Ecto neural progenitor cell (in vitro differentiated cells): ENCODE results near the gene HDDC2.

Experiments
- DNase-seq: peaks from one replicate; pipeline ENCODE4 v3.0.0-alpha.2; 2018; ENCODE audit warnings: low spot score

HDDC2 gene, protein sequence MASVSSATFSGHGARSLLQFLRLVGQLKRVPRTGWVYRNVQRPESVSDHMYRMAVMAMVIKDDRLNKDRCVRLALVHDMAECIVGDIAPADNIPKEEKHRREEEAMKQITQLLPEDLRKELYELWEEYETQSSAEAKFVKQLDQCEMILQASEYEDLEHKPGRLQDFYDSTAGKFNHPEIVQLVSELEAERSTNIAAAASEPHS

DNA sequence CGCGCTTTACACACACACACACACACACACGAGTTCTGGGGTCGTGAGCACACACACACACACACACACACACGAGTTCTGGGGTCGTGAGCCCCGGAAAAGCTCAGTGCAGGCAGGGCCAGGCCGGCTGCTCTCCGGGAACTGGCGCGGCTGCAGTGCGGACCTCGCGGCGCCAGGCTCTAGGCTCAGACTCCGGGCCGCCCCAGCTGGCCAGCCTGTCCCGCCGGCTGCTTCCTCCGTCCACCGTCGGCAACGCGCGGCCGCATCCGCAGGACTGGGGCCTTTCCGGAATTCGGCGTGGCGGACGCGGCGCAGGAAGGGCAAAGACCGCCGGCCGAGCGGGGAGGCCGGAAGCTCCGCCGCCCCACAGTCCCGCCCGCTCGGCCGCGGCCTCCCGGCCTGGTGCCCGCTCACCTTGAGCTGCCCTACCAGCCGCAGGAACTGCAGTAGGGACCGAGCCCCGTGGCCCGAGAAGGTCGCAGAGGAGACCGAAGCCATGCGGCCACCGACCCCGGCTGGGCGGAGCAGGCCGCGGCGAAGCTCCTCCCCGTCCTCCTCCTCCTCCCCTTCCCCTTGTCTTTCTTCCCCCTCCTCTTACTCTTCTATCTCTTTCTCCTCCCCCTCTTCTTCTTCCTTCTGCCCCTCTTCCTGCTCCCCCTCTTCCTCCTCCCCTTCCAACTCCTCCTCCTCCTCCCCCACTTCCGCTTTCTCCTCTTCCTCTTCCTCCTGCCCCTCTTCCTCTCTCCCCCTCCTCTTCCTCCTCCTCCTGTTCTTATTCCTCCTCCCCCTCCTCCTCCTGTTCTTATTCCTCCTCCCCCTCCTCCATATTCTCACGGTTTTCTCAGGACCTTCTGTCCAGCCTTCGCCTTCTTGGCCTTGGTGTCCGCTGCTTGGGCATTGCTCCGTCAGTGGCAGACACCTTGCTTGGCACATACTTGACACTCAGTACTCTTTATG is at the start of gene HDDC2:
Gene HDDC2 (minus strand): TSS at position 533 of the 957 bp plus-strand sequence. CDS start 35 bp downstream, at position 498.
- peak; percentile 84 for DNase-seq

DNA sequence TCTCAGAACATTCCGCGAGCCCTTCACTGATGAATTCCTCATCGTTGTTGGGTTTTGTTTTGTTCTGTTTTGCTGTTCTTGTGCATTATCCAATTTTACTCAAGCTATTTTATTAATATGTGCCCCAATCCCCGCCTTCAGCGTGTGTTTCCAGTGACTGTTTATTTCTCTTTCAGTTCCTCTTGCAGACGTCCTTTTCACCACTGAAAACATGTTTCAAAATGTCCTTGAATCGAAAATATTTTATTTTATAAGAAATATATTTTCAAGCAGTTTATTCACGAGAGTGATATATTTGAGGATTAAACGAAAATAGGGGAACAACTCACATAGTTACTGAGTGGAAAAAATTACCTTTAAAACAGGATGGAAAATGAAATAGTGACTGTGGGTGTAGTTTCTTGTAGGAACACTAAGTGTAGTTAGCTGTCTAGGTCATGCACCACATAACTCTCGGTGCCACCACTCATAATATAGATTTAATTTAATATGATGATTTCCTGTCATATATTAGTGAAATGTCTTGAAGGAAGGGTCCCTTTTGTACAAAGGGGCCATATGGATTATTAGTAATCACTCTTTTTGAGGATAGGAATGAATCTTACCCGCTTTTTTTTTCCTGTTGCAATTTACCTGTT is 45.3 kb upstream of the HDDC2 start:
- DNase-seq: no peak

DNA sequence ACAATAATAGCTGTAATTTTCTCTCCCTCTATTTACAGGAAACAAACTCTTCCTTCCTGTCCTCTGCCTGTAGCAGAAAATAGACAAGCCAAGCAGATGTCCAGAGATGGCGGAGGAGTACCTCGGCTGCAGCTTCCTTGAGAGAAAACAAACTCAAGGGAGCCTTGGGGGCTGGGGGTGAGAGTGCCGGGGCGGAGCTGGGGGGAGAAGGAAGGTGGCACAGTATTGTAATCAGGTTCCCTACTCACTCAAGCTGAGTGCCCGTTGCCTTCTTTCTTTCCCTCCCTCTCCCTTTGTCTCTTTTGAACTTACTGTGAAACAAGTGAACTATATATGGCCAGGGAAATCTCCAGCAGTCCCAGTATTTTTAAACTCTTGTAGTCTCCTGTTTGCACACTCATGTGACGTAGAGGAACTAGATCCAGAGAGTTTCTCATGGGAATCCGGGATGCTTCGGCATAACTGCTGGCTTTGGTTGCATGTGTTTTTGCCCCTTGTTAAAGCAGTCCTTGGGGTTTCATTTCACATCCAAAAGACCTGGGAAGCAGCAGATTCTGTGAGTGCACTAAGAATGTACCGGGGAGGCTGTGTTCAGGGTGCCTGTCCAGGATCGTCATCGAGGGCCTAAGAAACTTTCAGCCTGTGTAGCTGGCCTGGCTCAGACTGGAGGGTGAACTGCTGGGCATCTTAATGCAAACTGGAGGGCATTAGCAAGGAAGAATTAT is 44.6 kb upstream of the HDDC2 start:
- DNase-seq: no peak

- no peak for DNase-seq
Measured at GRCh38 chr6:125341460-125341859, 39.7 kb upstream of the HDDC2 start.

DNA sequence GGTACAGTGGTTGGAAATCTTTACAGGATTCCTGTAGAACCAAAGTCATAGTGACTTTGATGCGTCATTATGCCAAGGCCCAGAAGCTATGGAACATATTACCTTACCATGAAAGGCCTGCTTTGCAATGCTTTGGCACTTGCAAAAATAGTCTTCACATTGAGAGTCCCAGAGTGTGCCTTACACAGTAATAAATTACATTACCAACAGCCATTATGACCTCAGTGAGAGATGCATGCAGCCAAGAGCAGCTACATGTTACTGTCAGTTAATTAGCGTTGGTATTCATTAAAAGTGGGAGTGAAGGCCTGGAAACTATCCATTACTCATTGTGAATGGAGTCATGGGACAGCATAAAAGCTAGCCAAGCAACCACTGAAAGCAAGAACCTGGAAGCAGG is 39.2 kb upstream of the HDDC2 start:
- no peak for DNase-seq

DNA sequence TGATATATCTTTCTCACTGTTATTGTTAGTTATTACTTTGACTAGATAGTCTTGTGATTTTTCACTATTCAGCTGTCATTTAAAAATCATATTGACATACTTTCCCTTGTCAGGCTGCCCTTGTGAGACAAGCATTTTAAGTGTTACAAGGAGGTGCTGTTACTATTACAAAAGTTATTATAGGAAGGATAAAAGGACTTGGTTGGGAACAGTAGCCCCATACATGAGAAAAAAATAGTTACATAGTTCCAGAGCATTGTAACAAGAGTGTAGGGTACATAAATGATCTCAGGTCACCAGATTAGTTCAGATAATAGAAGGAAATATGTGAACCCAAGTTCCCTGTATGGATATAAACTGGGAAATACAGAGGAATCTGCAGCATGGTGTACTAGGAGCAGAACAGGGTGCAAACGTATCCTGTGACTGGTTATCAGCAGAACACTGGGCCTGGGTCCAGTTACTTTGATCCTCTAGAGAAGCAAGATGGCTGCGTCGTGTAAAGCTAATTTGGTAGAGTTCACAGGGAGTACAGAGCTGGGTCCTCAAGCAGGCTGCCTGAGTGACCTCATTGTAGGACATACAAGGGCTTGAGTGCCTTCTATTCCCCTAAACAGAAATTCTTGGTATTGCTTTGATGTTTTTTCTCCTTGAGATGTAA is 38.5 kb upstream of the HDDC2 start:
- DNase-seq: no peak

DNA sequence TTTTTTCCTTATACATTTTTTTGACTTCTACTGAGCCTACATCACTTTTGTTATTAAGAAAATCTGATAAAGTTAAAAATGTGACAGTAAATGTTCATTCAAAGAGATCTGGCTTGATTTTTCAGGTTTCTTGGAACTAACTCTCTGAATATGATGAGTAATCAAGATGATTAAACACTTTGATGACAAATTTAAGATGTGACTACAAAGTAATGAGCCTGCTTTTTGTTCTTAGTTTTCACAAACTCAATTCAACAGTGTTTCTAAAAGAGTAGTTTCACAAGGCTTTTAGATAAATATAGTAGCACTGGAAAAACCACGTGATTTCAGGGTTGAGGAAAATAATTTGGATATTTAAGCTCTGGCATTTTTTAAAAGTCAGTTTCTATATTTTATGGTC is 37.9 kb upstream of the HDDC2 start:
- no peak for DNase-seq

DNA sequence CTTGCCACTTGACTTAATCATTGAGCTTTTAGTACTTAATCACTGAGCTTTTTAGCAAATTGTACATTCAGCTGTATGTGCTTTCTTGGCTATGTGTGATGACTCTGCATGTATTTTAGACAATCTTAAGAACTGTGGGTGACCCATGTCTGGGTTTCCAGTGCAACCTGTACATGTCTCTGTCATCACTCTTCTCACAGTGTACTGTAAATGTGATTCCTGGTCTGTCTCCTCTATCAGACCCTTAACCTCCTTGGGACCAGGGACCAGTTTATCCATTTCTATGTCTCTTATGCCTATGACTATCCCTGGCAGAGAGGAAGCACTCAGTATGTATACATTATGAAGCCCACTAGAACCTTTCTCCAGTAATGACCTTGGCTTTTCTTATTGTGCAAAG is 36.6 kb upstream of the HDDC2 start:
- DNase-seq: no peak

DNA sequence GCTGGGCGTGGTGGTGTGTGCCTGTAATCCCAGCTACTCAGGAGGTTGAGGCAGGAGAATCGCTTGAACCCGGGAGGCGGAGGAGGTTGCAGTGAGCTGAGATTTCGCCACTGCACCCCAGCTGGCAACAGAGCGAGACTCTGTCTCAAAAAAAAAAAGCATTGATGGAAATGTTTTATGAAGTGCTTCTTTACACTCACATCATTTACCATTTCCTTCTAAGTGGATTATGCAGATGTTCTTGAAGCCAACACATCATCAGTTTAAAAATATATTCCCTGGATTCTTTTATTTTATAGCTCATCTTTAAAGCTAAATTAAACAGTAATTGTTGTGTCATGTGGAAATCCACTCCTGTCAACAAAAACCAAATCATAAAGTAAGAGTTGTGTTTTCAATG is 35.9 kb upstream of the HDDC2 start:
- no peak for DNase-seq

DNA sequence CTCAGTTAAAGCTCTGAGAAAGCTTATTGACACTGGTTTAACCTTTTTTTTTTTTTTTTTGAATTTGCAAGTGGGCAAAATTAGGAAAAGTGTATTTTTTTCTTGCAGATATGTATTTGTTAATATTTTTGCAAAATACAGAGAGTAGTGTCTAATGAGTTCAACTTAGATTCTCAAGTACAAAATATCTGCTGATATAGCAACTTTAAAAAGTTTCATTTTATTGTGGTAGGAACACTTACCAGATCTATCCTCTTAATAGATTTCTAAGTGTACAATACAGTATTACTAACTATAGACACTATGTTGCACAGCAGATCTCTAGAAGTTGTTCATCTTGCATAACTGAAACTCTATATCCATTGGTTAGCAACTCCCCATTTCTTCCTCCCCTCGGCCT is 30.9 kb upstream of the HDDC2 start:
- DNase-seq: no peak

- no peak for DNase-seq
Measured at GRCh38 chr6:125325586-125325985, 23.8 kb upstream of the HDDC2 start.

DNA sequence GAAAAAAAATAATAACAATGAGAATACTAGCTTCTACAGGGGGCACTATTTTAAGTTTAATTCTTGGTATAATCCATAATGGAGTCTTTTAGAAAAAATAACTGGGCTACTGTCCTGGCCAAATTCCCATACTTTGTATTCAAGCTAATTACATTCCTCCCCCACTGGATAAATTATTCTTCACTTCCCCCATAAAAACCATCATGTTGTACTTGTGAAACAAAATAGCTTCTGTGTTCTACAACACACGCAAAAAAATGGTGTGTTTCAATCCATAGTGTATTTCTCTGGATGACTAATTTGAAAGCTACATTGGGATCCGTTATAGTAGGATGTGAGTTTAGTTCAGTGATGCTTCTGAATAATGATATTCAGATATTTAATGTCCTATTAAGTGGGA is 21.6 kb upstream of the HDDC2 start:
- no peak for DNase-seq

GRCh38 chr6:125316621-125317020 is 14.9 kb upstream of the HDDC2 start:
- DNase-seq: no peak

DNA sequence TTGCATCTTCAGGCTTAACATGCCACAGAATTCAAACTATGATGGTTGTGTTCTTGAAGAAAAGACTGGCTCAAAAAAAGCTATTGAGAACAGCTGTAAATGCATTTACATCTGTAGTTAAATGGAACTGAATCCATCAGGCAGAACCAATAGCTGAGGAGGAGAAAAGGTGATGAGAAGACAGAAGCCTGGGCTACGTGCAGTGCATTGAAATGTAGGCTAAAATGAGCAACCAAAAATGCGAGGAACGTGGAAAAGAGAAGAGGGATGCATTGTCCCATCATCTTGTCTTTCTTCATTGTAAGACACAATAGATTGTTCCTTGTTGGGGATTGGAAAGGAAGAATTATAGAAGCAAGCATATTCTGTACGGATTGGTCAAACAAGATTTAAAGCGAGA is 13.8 kb upstream of the HDDC2 start:
- no peak for DNase-seq

DNA sequence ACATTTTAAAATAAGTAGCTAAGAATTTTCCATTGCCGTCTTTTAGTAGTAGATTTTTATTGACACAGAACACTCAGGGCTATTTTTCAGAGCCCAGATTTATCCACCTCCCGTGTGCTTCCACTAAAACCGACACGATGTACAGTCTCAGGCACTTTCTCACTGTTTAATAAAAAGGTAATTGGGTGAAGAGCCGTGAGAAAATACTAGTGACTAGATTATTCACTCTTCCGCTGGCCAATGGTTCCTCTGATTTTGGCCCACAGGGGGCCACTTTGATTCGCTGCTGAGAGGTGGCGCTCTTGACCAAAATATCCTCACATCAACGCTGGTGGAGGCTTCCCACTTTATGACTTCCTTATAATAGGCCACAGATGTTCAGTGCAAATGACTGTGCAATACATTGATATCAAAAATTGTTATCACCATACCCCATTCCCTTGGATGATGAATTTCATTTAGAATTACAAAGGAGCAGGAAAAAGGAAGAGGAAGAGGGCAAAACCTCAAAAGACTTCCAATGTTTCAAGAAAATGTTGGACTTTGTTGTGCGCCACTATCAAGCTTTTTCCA is 12.3 kb upstream of the HDDC2 start:
- peak; percentile 65 for DNase-seq

GRCh38 chr6:125312950-125313349 is 11.2 kb upstream of the HDDC2 start:
- no peak for DNase-seq

DNA sequence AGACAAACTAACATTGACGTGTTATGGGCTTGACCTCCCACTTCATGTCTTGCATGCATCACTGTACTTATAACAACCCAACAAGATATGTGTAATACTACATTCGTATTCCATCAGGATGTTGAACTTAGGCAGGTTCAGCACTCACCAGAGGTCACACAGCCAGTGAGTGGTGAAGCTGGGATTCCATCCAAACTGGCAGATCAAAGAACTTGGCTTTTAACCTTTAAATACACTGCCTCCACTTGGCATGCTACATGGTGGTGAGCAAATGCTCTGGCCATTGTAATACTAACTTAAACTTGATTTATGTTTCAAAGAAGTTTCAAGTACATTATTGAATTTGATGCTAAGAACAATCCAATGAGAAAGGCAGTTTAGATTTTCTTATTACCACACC is 10.7 kb upstream of the HDDC2 start:
- no peak for DNase-seq

DNA sequence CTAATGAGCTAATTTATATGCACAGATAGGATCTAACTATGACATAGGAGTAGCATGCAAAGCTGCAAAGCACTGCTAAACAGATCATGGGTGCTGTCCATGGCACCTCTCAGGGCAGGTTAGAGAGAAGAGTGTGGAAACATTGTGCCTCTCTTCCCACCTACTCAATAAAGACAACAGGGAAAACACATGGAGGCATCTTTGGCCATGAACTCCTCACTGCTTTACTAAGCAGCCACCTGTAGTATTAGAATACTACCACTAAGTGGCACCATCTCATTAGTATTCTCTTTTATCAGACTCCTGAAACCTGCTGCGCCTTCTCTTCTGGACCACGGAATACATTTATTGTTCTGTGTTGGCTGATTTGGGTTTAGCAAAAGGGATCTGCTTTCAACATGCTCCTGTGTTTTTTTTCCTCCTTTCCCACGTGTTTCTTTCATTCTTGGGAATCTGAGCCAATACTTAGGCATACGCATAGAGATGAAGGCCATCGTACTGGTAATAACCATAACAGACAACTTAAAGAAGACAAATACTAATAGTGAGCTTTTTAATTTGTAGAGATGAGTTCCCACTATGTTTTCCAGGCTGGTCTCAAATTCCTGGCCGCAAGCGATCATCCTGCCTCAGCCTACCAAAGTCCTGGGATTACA is 9.4 kb upstream of the HDDC2 start:
- DNase-seq: no peak

DNA sequence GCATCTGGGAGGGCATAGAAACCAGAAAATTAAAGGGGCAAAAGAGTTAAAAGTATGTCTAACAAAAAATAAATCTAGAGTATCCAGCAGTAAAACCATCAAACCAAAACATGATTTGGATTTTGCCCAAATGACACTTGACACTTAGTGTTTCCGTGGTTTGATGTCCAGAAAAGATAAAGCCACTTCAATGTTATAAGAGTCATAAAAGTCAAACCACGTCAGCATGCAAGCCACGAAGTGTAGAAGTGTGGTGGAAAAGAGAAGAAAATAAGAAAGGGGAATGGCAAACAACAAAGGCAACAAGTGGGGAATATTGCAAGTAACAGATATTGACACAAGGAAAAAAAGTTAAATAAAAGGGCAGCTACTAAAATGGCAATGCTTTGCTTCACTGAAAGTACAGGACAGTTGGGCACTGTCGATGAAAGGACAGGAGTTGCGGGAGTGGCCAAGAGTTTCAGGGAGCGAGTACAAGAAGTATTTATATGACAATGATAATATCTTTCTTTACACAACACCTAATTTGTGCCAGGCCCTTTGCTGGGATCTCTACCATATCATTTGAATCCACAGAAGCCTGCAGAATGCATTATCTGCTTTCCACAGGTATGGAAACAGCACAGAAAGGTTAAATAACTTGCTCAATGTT is 6.3 kb upstream of the HDDC2 start:
- DNase-seq: no peak

DNA sequence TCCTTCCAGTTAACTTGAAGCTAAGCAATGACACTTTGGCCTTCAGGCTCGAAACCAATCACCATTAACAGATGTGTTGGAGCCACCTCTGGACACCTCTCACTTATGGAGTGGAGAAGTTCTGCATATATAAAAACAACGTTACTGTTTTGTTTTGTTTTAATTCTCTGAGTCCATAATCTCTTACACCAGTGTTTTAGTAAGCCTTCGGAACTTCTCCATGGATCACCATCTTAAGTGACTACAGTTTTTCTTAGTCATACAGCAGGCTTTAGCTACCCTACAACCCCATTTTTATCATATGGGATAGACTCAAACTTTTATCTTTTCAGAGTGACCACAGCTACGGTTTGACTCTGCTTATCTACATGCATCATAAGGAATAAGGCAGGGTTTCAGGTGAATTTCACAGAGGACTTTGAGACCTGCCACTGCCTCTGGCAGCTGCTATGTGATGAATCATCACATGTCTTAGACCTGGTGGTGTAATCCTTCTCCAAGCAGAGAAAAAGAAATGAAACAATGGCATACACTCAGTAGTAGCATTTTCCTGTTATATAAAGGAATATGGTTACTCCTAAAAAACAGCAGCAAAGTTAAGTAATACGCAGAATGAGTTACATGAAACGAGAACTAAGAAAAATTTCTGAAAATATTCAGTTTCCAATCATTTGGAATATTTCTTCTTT is 5.5 kb upstream of the HDDC2 start:
- DNase-seq: no peak
